IPS-NIHi11 (cell line): ENCODE data around the gene PAPLN.
"Not testable (repeated sequence)": the region's sequence is repeated elsewhere in the genome, so short reads cannot be mapped to it uniquely, and the experiment has no call there.

Source experiments
- DNase-seq: peaks from one replicate; pipeline ENCODE4 v3.0.0; 2012; ENCODE audit warnings: mixed read lengths, low spot score

Gene PAPLN

DNA sequence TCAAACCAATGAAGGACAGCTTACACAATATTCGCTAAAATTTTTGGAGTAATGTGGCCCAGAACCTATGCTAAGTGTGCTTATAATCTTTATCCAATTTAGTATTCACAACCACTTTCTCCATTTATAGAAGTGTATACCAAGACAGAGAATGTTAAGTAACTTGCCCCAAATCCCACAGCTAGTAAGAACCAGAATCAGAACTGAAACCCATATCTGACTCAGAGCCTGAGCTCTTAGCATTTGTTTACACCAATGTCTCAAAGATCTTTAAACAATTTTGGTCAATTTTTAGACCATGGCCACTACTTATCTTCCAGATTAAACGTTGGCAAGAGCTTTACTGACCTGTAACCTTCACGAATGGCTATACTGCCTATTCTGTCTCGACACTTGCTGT, 53.0 kb downstream of the PAPLN start:
- no peak for DNase-seq

- no peak for DNase-seq
These were observed 56.8 kb downstream of the PAPLN start for GRCh38 chr14:73293782-73294781.

- DNase-seq = peak; percentile 38
These were observed 58.0 kb downstream of the PAPLN start for GRCh38 chr14:73295198-73295796.

DNA sequence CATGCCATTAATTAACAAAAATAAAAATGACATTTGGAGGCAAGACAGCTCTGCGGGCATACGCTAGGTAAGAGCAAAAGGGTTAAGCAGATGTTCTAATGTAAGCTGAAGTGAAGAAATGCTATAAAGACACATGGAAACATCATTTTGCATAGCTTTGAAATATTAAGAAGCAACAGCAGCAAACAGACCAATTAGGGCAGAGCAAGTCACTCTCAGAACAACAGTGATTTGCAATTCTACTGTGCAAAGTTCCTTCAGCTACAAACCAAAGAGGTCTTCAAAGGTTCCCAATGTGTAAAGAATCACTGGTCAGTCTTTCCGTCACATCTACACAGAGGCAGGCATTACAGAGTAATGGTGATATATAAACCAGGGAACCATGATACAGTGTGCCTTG, 68.2 kb downstream of the PAPLN start:
- DNase-seq = no peak

DNA sequence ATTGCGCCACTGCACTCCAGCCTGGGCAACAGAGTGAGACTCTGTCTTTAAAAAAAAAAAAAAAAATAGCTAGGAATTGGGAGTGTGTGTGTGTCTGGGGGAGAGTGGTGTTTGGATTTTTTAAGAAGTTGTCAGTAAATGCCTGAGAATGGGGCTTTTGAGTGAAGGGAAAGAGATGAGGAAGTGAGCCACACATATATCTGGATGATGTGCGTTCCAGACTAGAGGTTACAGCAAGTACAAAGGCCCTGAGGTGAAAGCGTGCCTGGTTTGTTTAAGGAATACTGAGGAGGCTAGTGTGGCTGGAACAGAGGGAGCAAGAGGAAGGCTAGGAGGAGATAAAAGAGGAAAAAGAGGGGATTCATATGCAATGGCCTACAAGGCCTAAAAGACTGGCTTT, 70.0 kb downstream of the PAPLN start:
- DNase-seq = no peak

GRCh38 chr14:73309207-73309606, 71.9 kb downstream of the PAPLN start:
- not testable (repeated sequence) for DNase-seq

DNA sequence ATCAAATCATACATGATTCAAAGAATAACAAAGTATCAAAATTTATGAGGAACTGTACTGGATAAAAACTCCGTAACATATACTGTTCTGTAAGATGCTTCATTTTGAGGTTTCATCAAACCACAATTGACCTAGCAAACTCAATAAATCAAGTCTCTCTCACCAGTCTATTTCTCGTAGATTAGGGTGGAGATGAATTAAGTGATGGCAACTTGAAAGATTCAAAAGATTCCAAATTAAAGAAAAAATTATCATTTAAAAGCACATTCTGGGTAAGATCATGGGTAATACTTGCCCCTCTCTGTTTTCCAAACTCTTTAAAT, 74.4 kb downstream of the PAPLN start:
- no peak for DNase-seq

DNA sequence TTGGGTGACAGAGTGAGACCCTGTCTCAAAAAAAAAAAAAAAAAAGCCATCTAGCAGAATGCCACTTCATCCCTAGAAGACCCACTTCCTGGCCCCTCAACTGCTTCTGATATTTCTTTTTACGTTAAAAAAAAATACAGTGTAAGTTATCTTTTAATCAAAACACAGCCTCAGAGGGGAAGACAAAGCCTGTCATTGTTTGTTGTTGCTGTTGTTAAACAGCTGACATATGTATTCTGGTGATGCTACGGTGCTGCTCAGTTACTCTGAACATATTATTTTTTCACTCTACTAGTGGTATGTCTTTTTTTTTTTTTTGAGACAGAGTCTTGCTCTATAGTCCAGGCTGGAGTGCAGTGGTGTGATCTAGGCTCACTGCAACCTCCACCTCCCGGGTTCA, 75.4 kb downstream of the PAPLN start:
- no peak for DNase-seq

DNA sequence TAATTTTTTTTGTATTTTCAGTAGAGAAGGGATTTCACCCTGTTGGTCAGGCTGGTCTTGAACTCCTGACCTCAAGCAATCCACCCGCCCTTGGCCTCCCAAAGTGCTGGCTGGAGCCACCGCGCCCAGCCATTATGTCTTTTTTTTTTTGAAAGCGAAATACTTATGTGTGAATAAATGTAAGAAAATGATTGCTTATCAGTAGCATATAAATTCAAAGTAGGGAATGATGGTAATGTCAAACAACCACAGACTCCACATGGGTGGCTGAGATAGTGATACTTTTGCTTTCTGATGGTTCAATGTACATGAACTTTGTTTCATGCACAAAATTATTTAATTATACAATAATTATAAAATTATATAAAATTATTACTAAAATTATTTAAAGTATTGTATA, 75.8 kb downstream of the PAPLN start:
- DNase-seq = no peak

- peak; percentile 9 for DNase-seq
These were observed 86.6 kb downstream of the PAPLN start for GRCh38 chr14:73323896-73324399.
